ENCODE data around the gene ZNF317.
A peak's percentile ranks its signal among the peaks of the same experiment; 100 is the strongest.
"Not testable (repeated sequence)": the region's sequence is repeated elsewhere in the genome, so short reads cannot be mapped to it uniquely, and the experiment has no call there.

The ZNF317 gene

GRCh38 chr19:9178901-9179300, 38.7 kb downstream of the ZNF317 start, which contains the start of gene OR7D2:
Gene OR7D2 (plus strand): TSS chr19:9178979. CDS start chr19:9185782, 6,803 bp downstream.
- no peak for DNase-seq

- DNase-seq, result no peak
Measured at GRCh38 chr19:9183000-9183399, 42.8 kb downstream of the ZNF317 start.

GRCh38 chr19:9187191-9187590, 47.0 kb downstream of the ZNF317 start:
- DNase-seq, result no peak

GRCh38 chr19:9189535-9189934, 49.3 kb downstream of the ZNF317 start:
- no peak for DNase-seq

- DNase-seq, result not testable (repeated sequence)
Measured at GRCh38 chr19:9198044-9198443, 57.8 kb downstream of the ZNF317 start.

- DNase-seq, result peak; percentile 53 to 55
Measured at GRCh38 chr19:9205501-9206113, 65.4 kb downstream of the ZNF317 start.

All from activated CD4-positive, alpha-beta T cell treated with anti-CD3 and anti-CD28 coated beads, Interleukin-2, amount 50 U/mL, for 4 hours (primary cell).